Panc1 (cell line): Measurements from ENCODE around the gene CAPZA1.

Source experiments
- CTCF ChIP-seq: fragments of 450-650 bp; IDR thresholded peaks from 2 replicates; pipeline ENCODE4 v1.5.1; 2017; ENCODE audit warnings: mild to moderate bottlenecking
- POLR2AphosphoS5 ChIP-seq: IDR thresholded peaks from 2 replicates; pipeline ENCODE4 v1.6.1; 2012; ENCODE audit warnings: mild to moderate bottlenecking, low read depth, low read length, moderate library complexity
- REST ChIP-seq, 2 experiments: IDR thresholded peaks; 2 replicates each; pipeline ENCODE4 v1.6.1; 2011 to 2012; ENCODE audit warnings: low read depth in 2 of 2, control low read depth in 1 of 2, low read length in 1 of 2, mild to moderate bottlenecking in 1 of 2, moderate library complexity in 1 of 2; ENCODE audit not compliant: insufficient read depth in 1 of 2

- no peak for TF ChIP-seq CTCF
- TF ChIP-seq POLR2AphosphoS5 = no peak
- TF ChIP-seq REST (IDR thresholded peaks at IDR 0.05; ENCODE audit: insufficient read depth in 1 of 2, low read depth in 2 of 2, low read length in 1 of 2) = no peak
These were observed 88.9 kb downstream of the CAPZA1 start for GRCh38 chr1:112708489-112708888.
